Transverse colon (tissue), 4 donors: ENCODE results near the gene ZRANB2. TPM values are rescaled to one million over a fixed set of nuclear protein-coding genes. Genes with fewer than 3 reads are reported as not detected.

Source experiments
- DNase-seq: peaks from one replicate; pipeline ENCODE4 v3.0.0-alpha.2; 2019
- H3K27ac ChIP-seq, 4 donors: fragments of 200-600 bp; sonication (generic); 2 replicates each; pipeline ENCODE4 v1.5.1; 2016 to 2018; ENCODE audit warnings: inconsistent platforms in 4 of 4
- H3K27me3 ChIP-seq: fragments of 200-600 bp; sonication (generic); 2 replicates; pipeline ENCODE4 v1.5.1; 2017; ENCODE audit warnings: inconsistent platforms
- H3K36me3 ChIP-seq, 4 donors: fragments of 200-600 bp; sonication (generic); 2 replicates each; pipeline ENCODE4 v1.5.1; 2017 to 2019; ENCODE audit warnings: inconsistent platforms in 4 of 4
- H3K4me1 ChIP-seq, 4 donors: fragments of 200-600 bp; sonication (generic); 2 replicates each; pipeline ENCODE4 v1.5.1; 2017 to 2020; ENCODE audit warnings: inconsistent platforms in 4 of 4
- H3K4me3 ChIP-seq, 4 donors: fragments of 200-600 bp; sonication (generic); 1 replicate in 1 of 4; 2 replicates in 3 of 4; pipeline versions ENCODE4 v1.5.1 to v1.6.1; 2017 to 2019; ENCODE audit warnings: inconsistent platforms in 4 of 4
- H3K9me3 ChIP-seq, 2 donors: fragments of 200-600 bp; sonication (generic); 2 replicates each; pipeline ENCODE4 v1.5.1; 2017 to 2019; ENCODE audit warnings: inconsistent platforms in 2 of 2
- EP300 ChIP-seq: sonication (generic); formaldehyde crosslinking; IDR thresholded peaks from one replicate; pipeline ENCODE4 v1.6.1; 2017; ENCODE audit warnings: antibody characterized with exemption, low read depth
- POLR2A ChIP-seq: fragments of 450-650 bp; IDR thresholded peaks from one replicate; pipeline ENCODE4 v1.6.1; 2016; ENCODE audit warnings: antibody characterized with exemption, mild to moderate bottlenecking, moderate library complexity
- POLR2AphosphoS5 ChIP-seq, 3 donors: sonication (generic); formaldehyde crosslinking; IDR thresholded peaks; one replicate each; pipeline ENCODE4 v1.6.1; 2016; ENCODE audit warnings: antibody characterized with exemption in 3 of 3
- WGBS, 2 donors: methylation state at CpG; one replicate each; pipeline ENCODE4 v1.1.5; 2018; ENCODE audit warnings: low coverage in 1 of 2; 5-methylcytosine and 5-hydroxymethylcytosine counted together
- in situ Hi-C, 4 donors: fragments of 200-750 bp; cut with MboI; loops; one replicate each; pipeline versions ENCODE4 v1.15.0 to v1.15.1; 2017; ENCODE audit warnings: low sequenced_read_pairs in 3 of 4, low pct_ligation_motif_present in 1 of 4, low pct_unique_long_range_greater_than_20kb in 1 of 4
- intact Hi-C: fragments of 100-400 bp; cut with DNase I; formaldehyde crosslinking; loops from one replicate; pipeline ENCODE4 v1.15.1; 2023; ENCODE audit warnings: low total_unique reads
- small RNA-seq, 4 donors: library from RNA; depleted of rRNA; stranded (forward); fragments of <200 nt; gene quantifications; one replicate each; pipeline ENCODE3, GENCODE V24; 2016
- total RNA-seq, 4 donors: library from RNA; depleted of rRNA; stranded (reverse); fragments of >200 nt; gene quantifications; one replicate each; pipeline ENCODE4 v1.1.0, GENCODE V29; 2016
- TF ChIP-seq, protein P1 (sequence below), 5 experiments: fragments of 200-600 bp in 3 of 5; fragments of 450-650 bp in 2 of 5; sonication (generic) in 3 of 5; IDR thresholded peaks; 1 replicate in 2 of 5; 2 replicates in 3 of 5; pipeline ENCODE4 v1.5.1; 2016 to 2017; ENCODE audit warnings: antibody characterized with exemption in 5 of 5, inconsistent platforms in 3 of 5, mild to moderate bottlenecking in 2 of 5, moderate library complexity in 1 of 5

ZRANB2 gene
- total RNA-seq, 4 donors from 2014 or later = 90.9 to 352 (median 187) TPM

DNA sequence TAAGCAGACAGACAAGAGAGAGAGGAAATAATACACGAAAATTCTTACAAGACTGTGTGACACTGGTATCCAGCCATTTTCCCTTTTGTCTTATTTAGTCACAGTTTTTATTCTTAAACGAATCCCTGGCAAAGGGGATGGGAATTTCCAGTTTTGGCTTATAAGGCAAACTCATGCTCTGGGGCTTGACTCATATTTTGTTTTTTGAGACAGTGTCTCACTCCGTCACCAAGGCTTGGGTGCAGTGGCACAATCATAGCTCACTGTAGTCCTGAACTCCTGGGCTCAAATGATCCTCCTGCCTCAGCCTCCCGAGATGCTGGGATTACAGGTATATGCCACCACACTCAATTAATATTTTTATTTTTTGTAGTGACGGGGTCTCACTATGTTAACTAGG, 65.1 kb downstream of the ZRANB2 start:
- TF ChIP-seq POLR2A (no peak), POLR2AphosphoS5 (IDR thresholded peaks at IDR 0.05) (no peak), EP300 (no peak)
- TF ChIP-seq, protein P1, sequence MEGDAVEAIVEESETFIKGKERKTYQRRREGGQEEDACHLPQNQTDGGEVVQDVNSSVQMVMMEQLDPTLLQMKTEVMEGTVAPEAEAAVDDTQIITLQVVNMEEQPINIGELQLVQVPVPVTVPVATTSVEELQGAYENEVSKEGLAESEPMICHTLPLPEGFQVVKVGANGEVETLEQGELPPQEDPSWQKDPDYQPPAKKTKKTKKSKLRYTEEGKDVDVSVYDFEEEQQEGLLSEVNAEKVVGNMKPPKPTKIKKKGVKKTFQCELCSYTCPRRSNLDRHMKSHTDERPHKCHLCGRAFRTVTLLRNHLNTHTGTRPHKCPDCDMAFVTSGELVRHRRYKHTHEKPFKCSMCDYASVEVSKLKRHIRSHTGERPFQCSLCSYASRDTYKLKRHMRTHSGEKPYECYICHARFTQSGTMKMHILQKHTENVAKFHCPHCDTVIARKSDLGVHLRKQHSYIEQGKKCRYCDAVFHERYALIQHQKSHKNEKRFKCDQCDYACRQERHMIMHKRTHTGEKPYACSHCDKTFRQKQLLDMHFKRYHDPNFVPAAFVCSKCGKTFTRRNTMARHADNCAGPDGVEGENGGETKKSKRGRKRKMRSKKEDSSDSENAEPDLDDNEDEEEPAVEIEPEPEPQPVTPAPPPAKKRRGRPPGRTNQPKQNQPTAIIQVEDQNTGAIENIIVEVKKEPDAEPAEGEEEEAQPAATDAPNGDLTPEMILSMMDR (IDR thresholded peaks at IDR 0.05) = no peak
- no peaks in the 10 kb centered on the region for H3K4me1 ChIP-seq
- H3K27me3 ChIP-seq = no peaks in the 10 kb centered on the region
- H3K36me3 ChIP-seq = no peaks in the 10 kb centered on the region
- in situ Hi-C loops = no loop called here
- DNase-seq = no peak
- H3K27ac ChIP-seq = no peak overlapping the region
- WGBS, 2 donors = 56 to 70% methylated on average over 4 to 5 of the region's 5 CpGs
- H3K4me3 ChIP-seq = no peak overlapping the region
- intact Hi-C loops = no loop called here
- no peaks in the 10 kb centered on the region for H3K9me3 ChIP-seq

DNA sequence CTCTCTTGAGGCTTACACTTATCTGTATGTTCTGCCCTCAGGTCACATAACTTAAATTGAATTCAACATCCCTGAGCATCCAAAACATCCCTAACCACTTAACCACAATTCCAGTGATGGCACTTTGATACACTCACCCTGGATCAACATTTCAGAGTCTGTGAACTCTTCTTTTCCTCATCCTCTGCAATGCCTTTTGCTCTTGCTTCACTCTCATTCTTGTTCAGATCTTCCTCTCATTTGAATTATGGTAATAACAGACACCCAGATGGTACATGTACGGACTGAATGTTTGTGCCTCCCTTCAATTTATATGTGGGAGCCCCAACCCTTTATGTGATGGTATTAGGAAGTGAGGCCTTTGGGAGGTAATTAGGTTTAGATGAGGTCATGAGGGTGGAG, 66.7 kb downstream of the ZRANB2 start:
- DNase-seq = no peak
- WGBS, 2 donors = 62 to 67% methylated on average over 1 of the region's 1 CpG
- in situ Hi-C loops = no loop called here
- H3K27ac ChIP-seq = no peak overlapping the region
- H3K27me3 ChIP-seq = no peaks in the 10 kb centered on the region
- no peaks in the 10 kb centered on the region for H3K9me3 ChIP-seq
- intact Hi-C loops = no loop called here
- no peak for TF ChIP-seq POLR2A
- TF ChIP-seq, protein P1 (IDR thresholded peaks at IDR 0.05) = no peak
- TF ChIP-seq POLR2AphosphoS5 (IDR thresholded peaks at IDR 0.05) = no peak
- no peak for TF ChIP-seq EP300
- H3K36me3 ChIP-seq = no peaks in the 10 kb centered on the region
- H3K4me3 ChIP-seq = no peak overlapping the region
- no peaks in the 10 kb centered on the region for H3K4me1 ChIP-seq

Small RNA genes lying within 50 kb of the gene (small RNA-seq; reads per million reads assigned to genes)
- 755 to 2,540 (median 1,379) reads per million in 4 donors for gene MIR186

Other genes with a start within 250 kb of the ZRANB2 start
- 10 to 100 TPM in 3 of 4 donors, 1 to 10 TPM in 1; 4.8 to 37.0 (median 18.5) TPM for gene PTGER3, start 33.2 kb downstream of the ZRANB2 start, total RNA-seq